SJCRH30 (cell line): ENCODE measurements around the gene C3orf20. TPM values are rescaled to one million over a fixed set of nuclear protein-coding genes. Genes with fewer than 3 reads are reported as not detected.

Experiments used
- DNase-seq, 2 experiments: peaks; one replicate each; pipeline ENCODE4 v3.0.0-alpha.2; 2015 to 2020
- H3K27ac ChIP-seq: fragments of 250-450 bp; sonication (Bioruptor Pico); 2 replicates; pipeline ENCODE4 v1.5.1; 2020; ENCODE audit warnings: mild to moderate bottlenecking, moderate library complexity
- H3K27me3 ChIP-seq: fragments of 250-450 bp; sonication (Bioruptor Pico); 2 replicates; pipeline ENCODE4 v1.5.1; 2020; ENCODE audit warnings: mild to moderate bottlenecking, moderate library complexity
- H3K36me3 ChIP-seq: fragments of 250-450 bp; sonication (Bioruptor Pico); 2 replicates; pipeline ENCODE4 v1.5.1; 2020; ENCODE audit warnings: mild to moderate bottlenecking, moderate library complexity
- H3K4me1 ChIP-seq: fragments of 250-450 bp; sonication (Bioruptor Pico); 2 replicates; pipeline ENCODE4 v1.5.1; 2020; ENCODE audit warnings: mild to moderate bottlenecking, moderate library complexity
- H3K4me3 ChIP-seq: fragments of 250-450 bp; sonication (Bioruptor Pico); 2 replicates; pipeline ENCODE4 v1.5.1; 2020; ENCODE audit warnings: mild to moderate bottlenecking, moderate library complexity
- H3K9me3 ChIP-seq: fragments of 250-450 bp; sonication (Bioruptor Pico); replicated peaks from 2 replicates; pipeline ENCODE4 v1.5.1; 2020; ENCODE audit warnings: mild to moderate bottlenecking, moderate library complexity
- total RNA-seq: library from RNA; depleted of rRNA; stranded (reverse); fragments of >200 nt; shearing (Covaris generic); gene quantifications from 2 replicates; pipeline ENCODE4 v1.2.3, GENCODE V29; 2014

Gene C3orf20
- total RNA-seq, 1 experiment from 2014 or later = not detected

DNA sequence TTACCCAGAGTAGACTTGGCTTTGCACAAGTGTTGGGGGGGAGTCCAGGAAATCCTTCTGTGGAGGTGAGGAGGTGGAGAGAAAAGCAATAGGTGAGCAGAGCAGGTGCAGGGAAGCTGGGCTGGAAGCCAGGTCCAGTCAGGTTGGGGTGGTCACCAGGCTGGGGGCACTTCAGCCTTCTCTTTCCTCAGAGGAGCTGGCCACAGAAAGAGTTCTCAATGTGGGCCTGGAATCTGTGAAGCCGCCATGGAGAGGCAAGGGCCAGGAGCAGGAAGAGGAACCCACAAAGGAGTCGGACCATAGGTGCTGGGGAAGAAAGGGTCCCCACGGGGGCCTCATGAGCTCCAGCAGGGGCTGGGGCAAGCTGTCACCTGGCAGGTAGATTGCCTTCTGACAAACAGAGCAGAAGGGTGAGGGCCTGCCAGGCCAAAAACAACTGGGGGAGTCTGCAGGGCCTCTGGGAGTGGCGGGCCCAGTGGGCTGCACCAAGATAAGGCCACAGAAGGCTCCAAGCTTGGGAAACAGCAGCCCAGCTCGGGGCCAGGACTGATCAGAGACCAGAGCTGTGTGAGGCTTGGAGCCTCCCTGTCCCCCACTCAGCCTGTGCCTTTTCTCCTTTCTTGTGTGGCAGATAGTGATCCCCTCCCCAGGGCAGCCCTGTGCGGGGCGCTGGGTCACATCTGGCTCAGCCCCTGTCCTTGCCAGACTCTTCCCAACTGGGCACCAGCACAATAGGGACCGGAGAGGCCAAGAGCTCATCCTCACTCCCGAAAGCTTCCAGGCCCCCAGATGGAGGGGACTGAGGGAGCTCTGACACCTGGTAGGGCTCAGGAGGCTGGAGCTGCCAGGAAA lies 90.9 kb downstream of the C3orf20 start:
- H3K4me3 ChIP-seq = no peak overlapping the region
- no peaks in the 10 kb centered on the region for H3K9me3 ChIP-seq
- H3K27me3 ChIP-seq = no peaks in the 10 kb centered on the region; the same call in 1 of the 2 replicates
- DNase-seq = no peak
- H3K36me3 ChIP-seq = no peaks in the 10 kb centered on the region
- no peak overlapping the region for H3K27ac ChIP-seq
- H3K4me1 ChIP-seq = no peaks in the 10 kb centered on the region

- no peak overlapping the region for H3K27ac ChIP-seq
- no peak for DNase-seq
- H3K27me3 ChIP-seq = no peaks in the 10 kb centered on the region; the same call in 1 of the 2 replicates
- H3K4me1 ChIP-seq = no peaks in the 10 kb centered on the region
- no peaks in the 10 kb centered on the region for H3K9me3 ChIP-seq
- H3K4me3 ChIP-seq = no peak overlapping the region
- H3K36me3 ChIP-seq = no peaks in the 10 kb centered on the region
Measured at GRCh38 chr3:14766428-14767244, 91.7 kb downstream of the C3orf20 start.

- H3K27ac ChIP-seq = no peak overlapping the region
- no peaks in the 10 kb centered on the region; the same call in 1 of the 2 replicates for H3K27me3 ChIP-seq
- no peaks in the 10 kb centered on the region for H3K4me1 ChIP-seq
- no peaks in the 10 kb centered on the region for H3K9me3 ChIP-seq
- DNase-seq = no peak
- no peak overlapping the region for H3K4me3 ChIP-seq
- H3K36me3 ChIP-seq = no peaks in the 10 kb centered on the region
Measured at GRCh38 chr3:14767245-14768051, 92.5 kb downstream of the C3orf20 start.

DNA sequence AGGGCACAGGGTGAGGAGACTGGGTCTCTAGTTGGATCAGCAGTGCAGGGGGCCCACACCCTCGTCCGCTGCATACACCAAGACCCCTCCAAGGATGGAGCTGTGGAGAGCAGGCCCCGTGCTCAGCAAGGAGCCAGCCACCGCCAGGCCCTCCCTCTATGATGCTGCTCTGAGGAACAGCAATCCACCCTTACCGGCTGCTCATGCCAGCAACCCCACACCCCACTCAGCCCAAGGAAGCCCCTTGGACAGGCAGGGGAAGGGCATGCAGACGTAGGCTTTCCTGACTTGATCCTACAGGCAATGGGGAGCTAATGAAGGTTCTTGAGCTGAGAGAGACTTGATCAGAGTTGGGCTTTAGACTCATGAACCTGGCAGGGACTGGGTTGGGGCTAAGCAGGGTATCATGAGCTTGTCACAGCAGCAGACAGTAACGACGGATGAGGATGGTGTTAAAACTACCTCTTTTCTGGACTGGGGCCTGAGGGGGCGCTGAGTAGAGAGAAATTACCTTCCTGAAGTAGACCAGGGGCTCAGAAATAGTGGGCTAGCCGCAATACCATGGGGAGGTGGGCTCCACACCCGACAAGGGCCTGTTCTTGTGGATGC lies 93.3 kb downstream of the C3orf20 start:
- H3K4me1 ChIP-seq = no peaks in the 10 kb centered on the region
- no peaks in the 10 kb centered on the region for H3K9me3 ChIP-seq
- H3K4me3 ChIP-seq = no peak overlapping the region
- no peaks in the 10 kb centered on the region; the same call in 1 of the 2 replicates for H3K27me3 ChIP-seq
- no peaks in the 10 kb centered on the region for H3K36me3 ChIP-seq
- H3K27ac ChIP-seq = no peak overlapping the region
- DNase-seq = no peak

DNA sequence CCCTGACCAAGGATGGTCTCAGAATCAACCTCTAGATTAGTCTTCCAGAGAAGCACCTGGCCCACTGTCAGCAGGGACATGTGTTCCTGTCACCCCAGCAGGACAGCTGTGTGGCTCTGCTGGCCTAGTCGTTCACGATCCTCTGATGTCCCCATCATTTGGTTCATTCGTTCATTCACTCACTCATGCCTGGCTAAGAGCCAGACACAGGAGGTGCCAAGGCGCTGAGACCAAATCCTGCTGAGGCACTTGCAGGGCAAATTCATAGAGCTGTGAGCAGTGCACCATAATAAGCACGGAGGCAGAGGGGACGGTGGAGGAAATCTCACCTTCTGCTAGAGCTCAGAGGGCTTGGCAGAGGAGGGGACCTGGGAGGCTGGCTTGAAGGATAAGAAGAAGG lies 93.9 kb downstream of the C3orf20 start:
- Histone ChIP-seq H3K9me3 (no peaks in the 10 kb centered on the region), H3K27me3 (no peaks in the 10 kb centered on the region; the same call in 1 of the 2 replicates), H3K4me3 (no peak overlapping the region), H3K4me1 (no peaks in the 10 kb centered on the region), H3K36me3 (no peaks in the 10 kb centered on the region), H3K27ac (no peak overlapping the region)
- no peak for DNase-seq

DNA sequence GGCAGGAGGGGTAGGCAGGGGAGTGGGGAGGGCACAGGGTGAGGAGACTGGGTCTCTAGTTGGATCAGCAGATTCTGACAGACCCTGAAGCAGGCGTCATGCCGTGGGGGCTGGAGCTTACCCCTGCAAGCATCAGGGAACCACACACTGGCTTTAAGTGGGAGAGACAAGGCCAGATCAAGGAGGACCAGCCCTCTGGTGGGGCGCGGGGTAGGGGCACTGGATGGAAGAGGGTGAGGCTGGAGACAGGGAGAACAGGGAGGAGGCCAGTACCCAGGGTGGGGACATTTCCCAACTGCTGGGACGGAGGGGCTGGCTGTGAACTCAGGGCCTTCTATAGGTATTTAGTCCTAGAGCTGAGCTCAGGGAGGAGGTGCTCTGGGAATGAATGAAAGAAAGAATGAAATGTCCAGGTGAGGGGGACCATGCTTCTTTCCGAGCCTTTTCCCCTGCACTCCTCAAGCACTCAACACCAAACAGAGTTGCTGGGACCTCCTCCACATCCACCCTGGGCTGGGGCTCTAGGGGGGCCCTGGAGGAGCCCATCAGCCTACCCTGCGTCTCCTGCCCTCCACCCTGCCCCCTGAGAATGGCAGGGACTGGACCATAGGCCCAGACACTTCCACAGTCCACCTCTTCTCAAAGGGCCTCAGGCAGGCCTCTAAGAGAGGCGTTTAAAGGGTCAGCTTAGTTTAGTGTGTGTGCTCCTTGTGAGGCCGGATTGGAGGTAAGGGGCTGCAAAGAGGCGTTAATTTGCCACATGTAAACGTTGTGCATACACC lies 94.8 kb downstream of the C3orf20 start:
- H3K9me3 ChIP-seq = no peaks in the 10 kb centered on the region
- no peak for DNase-seq
- no peak overlapping the region for H3K27ac ChIP-seq
- H3K4me3 ChIP-seq = no peak overlapping the region
- H3K27me3 ChIP-seq = no peaks in the 10 kb centered on the region; the same call in 1 of the 2 replicates
- no peaks in the 10 kb centered on the region for H3K36me3 ChIP-seq
- H3K4me1 ChIP-seq = no peaks in the 10 kb centered on the region

DNA sequence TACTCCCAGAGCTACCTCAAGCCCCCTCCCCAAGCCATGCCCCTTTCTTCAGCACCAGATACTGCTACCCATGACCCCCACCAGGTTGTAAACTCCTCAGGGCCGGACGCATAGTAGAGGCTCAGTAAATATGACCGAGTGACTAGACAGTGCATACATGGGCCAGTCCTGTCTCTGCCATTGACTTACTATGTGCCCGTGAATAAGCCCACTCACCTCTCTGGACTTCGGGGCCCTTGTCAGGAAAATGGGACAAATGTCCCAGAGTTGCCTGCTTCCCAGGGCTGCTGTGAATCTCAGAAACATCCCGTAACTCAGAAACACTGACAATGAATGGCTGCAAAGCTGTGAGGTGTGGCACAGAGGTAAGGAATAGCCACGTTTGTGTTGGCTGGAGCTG lies 95.7 kb downstream of the C3orf20 start:
- Histone ChIP-seq H3K27me3 (no peaks in the 10 kb centered on the region; the same call in 1 of the 2 replicates), H3K27ac (no peak overlapping the region), H3K4me3 (no peak overlapping the region), H3K36me3 (no peaks in the 10 kb centered on the region), H3K9me3 (no peaks in the 10 kb centered on the region), H3K4me1 (no peaks in the 10 kb centered on the region)
- no peak for DNase-seq

- Histone ChIP-seq H3K4me3 (no peak overlapping the region), H3K4me1 (no peaks in the 10 kb centered on the region), H3K36me3 (no peaks in the 10 kb centered on the region), H3K27ac (no peak overlapping the region), H3K9me3 (no peaks in the 10 kb centered on the region), H3K27me3 (peaks cover 2% of the 10 kb centered on the region; the same call in 1 of the 2 replicates)
- no peak for DNase-seq
Measured at GRCh38 chr3:14771593-14772497, 96.9 kb downstream of the C3orf20 start.

DNA sequence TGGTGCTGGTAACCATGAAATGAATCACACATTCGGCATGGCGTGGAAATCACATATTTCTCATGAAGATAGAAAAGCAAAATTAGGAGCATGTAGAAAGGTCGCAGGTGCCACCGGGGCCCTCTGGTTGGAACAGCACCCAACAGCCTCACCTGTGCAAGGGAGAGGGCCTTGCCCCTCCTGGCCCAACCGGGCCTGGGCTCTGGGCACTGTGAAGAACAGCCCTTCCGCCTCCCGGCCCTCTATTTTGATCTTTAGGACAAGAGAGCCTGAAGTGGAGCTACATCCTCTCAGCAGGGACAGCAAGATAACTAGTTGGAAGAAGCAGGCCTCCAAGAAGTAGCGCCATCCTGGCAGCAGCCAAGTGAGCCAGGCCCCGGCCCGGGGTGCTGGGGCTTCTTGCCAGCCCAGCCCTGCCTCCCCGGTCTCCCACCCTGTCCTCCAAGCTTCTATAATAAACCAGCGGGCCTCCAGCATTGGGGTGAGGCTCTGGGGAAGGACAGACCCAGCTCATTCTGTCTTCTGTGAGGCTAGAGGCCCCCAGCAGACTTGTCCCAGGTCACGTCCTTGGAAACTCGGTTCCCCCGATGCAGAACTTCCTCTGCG lies 97.7 kb downstream of the C3orf20 start:
- peaks cover 2% of the 10 kb centered on the region; the same call in 1 of the 2 replicates for H3K27me3 ChIP-seq
- no peak overlapping the region for H3K27ac ChIP-seq
- H3K36me3 ChIP-seq = no peaks in the 10 kb centered on the region
- no peaks in the 10 kb centered on the region for H3K4me1 ChIP-seq
- H3K9me3 ChIP-seq = no peaks in the 10 kb centered on the region
- DNase-seq = no peak
- H3K4me3 ChIP-seq = no peak overlapping the region

GRCh38 chr3:14773281-14773680 lies 98.3 kb downstream of the C3orf20 start:
- Histone ChIP-seq H3K9me3 (no peaks in the 10 kb centered on the region), H3K4me1 (no peaks in the 10 kb centered on the region)

GRCh38 chr3:14773691-14774128 lies 98.8 kb downstream of the C3orf20 start:
- Histone ChIP-seq H3K36me3 (no peaks in the 10 kb centered on the region), H3K9me3 (no peaks in the 10 kb centered on the region), H3K4me3 (no peak overlapping the region), H3K4me1 (no peaks in the 10 kb centered on the region), H3K27ac (no peak overlapping the region), H3K27me3 (peaks cover 2% of the 10 kb centered on the region; the same call in 1 of the 2 replicates)
- DNase-seq = no peak

More at GRCh38 chr3:14773281-14773680, 98.3 kb downstream of the C3orf20 start:
- Histone ChIP-seq H3K27ac (no peak overlapping the region), H3K4me3 (no peak overlapping the region), H3K36me3 (no peaks in the 10 kb centered on the region), H3K27me3 (peaks cover 2% of the 10 kb centered on the region; the same call in 1 of the 2 replicates)
- no peak for DNase-seq

DNA sequence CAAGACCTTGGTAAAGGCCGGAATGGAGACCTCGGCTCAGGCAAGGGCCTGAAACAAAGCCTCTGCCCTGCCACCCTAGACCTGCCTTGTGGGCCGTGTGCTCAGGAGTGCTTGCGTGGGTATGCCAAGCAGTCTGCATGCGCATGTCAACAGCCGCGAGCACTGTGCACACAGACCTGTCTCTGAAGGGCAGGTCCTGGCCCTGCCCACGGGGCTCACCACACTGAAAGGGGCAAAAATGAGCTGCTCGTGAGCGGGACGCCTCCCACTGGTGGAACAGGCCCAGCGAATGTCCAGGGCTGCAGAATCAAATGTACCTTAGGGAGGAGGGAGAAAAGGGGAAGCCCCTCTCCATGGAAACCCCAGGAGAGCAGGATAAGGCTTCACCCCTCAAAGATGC lies 99.5 kb downstream of the C3orf20 start:
- no peaks in the 10 kb centered on the region for H3K36me3 ChIP-seq
- no peaks in the 10 kb centered on the region for H3K4me1 ChIP-seq
- H3K27ac ChIP-seq = no peak overlapping the region
- no peak overlapping the region for H3K4me3 ChIP-seq
- DNase-seq = no peak
- H3K9me3 ChIP-seq = no peaks in the 10 kb centered on the region
- peaks cover 2% of the 10 kb centered on the region; the same call in 1 of the 2 replicates for H3K27me3 ChIP-seq
